IMR-90 (cell line): ENCODE data around the gene LMOD1. TPM values are rescaled to one million over a fixed set of nuclear protein-coding genes. Genes with fewer than 3 reads are reported as not detected.

Experiments used
- ATAC-seq: fragments of 200-7000 bp; cut with Tn5 transposase; 2 replicates; pipeline ENCODE4 v1.9.1; 2020; ENCODE audit warnings: low read depth, mild to moderate bottlenecking, moderate library complexity
- BruUV-seq: library from RNA; stranded (reverse); fragments of 400-500 nt; replicated peaks from 2 replicates; lab custom pipeline; 2021; lab: Mats Ljungman, UMichigan
- CTCF ChIA-PET: fragments of 300-600 bp; formaldehyde crosslinking; extraction: SDS; loops from one replicate; lab custom pipeline; 2021; ENCODE audit warnings: antibody characterized with exemption; lab: Yijun Ruan, JAX
- POLR2A ChIA-PET: fragments of 300-600 bp; sonication (Branson Sonifier 250); formaldehyde crosslinking; loops from one replicate; lab custom pipeline; 2022; ENCODE audit warnings: antibody characterized with exemption; ENCODE audit not compliant: unreplicated experiment; lab: Charles Lee
- DNase-seq: peaks from one replicate; pipeline ENCODE4 v3.0.0; 2013
- H2AFZ ChIP-seq: replicated peaks from 2 replicates; pipeline ENCODE3; 2013; ENCODE audit warnings: low read length, mild to moderate bottlenecking; ENCODE audit not compliant: poor library complexity
- H2AK5ac ChIP-seq: 2 replicates; pipeline ENCODE4 v1.6.1; 2013; ENCODE audit warnings: low read depth, low read length, inconsistent platforms
- H2AK9ac ChIP-seq: replicated peaks from 2 replicates; pipeline ENCODE3; 2013; ENCODE audit warnings: mild to moderate bottlenecking, low read depth, low read length, moderate library complexity; ENCODE audit not compliant: poor library complexity
- H2BK120ac ChIP-seq: 2 replicates; pipeline ENCODE4 v1.6.1; 2013; ENCODE audit warnings: low read depth, low read length, inconsistent platforms
- H2BK15ac ChIP-seq: 3 replicates; pipeline ENCODE4 v1.6.1; 2013; ENCODE audit warnings: low read depth, low read length, inconsistent platforms
- H2BK20ac ChIP-seq: 2 replicates; pipeline ENCODE4 v1.6.1; 2013; ENCODE audit warnings: low read depth, mild to moderate bottlenecking, inconsistent platforms, low read length, moderate library complexity
- H2BK5ac ChIP-seq: 2 replicates; pipeline ENCODE4 v1.6.1; 2013; ENCODE audit warnings: mild to moderate bottlenecking, low read depth, low read length, inconsistent platforms; ENCODE audit not compliant: poor library complexity, severe bottlenecking
- H3K14ac ChIP-seq: replicated peaks from 2 replicates; pipeline ENCODE4 v1.6.1; 2013; ENCODE audit warnings: low read depth, low read length, inconsistent platforms
- H3K18ac ChIP-seq: 2 replicates; pipeline ENCODE4 v1.6.1; 2013; ENCODE audit warnings: low read depth, low read length, control low read depth
- H3K23ac ChIP-seq: 2 replicates; pipeline ENCODE4 v1.6.1; 2013; ENCODE audit warnings: low read depth, low read length, inconsistent platforms
- H3K27ac ChIP-seq: 2 replicates; pipeline ENCODE4 v1.5.1; 2013; ENCODE audit warnings: mild to moderate bottlenecking, control low read depth, low read length; ENCODE audit not compliant: insufficient read depth
- H3K27me3 ChIP-seq: 2 replicates; pipeline ENCODE4 v1.6.1; 2013; ENCODE audit warnings: low read length; ENCODE audit not compliant: control insufficient read depth, insufficient read depth
- H3K36me3 ChIP-seq: 2 replicates; pipeline ENCODE4 v1.6.1; 2013; ENCODE audit warnings: low read length, mixed read lengths; ENCODE audit not compliant: control insufficient read depth, insufficient read depth
- H3K4ac ChIP-seq: 2 replicates; pipeline ENCODE4 v1.6.1; 2013; ENCODE audit warnings: low read depth, low read length, inconsistent platforms
- H3K4me1 ChIP-seq: 2 replicates; pipeline ENCODE4 v1.6.1; 2013; ENCODE audit warnings: low read length, mixed read lengths; ENCODE audit not compliant: control insufficient read depth, insufficient read depth
- H3K4me2 ChIP-seq: 2 replicates; pipeline ENCODE4 v1.6.1; 2013; ENCODE audit warnings: low read depth, mild to moderate bottlenecking, control low read depth, low read length, moderate library complexity
- H3K4me3 ChIP-seq: 2 replicates; pipeline ENCODE4 v1.5.1; 2013; ENCODE audit warnings: low read depth, mild to moderate bottlenecking, control low read depth, low read length, moderate library complexity; ENCODE audit not compliant: insufficient read depth
- H3K56ac ChIP-seq: 2 replicates; pipeline ENCODE4 v1.6.1; 2013; ENCODE audit warnings: low read length, inconsistent platforms; ENCODE audit not compliant: insufficient read depth; ENCODE audit errors: extremely low read depth
- H3K79me1 ChIP-seq, 2 experiments: 2 replicates each; pipeline ENCODE4 v1.6.1; 2013; ENCODE audit warnings: low read length in 2 of 2, inconsistent platforms in 1 of 2, low read depth in 1 of 2
- H3K9ac ChIP-seq: 2 replicates; pipeline ENCODE4 v1.6.1; 2013; ENCODE audit warnings: low read depth, low read length, control low read depth
- H3K9me1 ChIP-seq: 2 replicates; pipeline ENCODE4 v1.6.1; 2013; ENCODE audit warnings: low read length, inconsistent platforms; ENCODE audit not compliant: insufficient read depth
- H3K9me3 ChIP-seq: 2 replicates; pipeline ENCODE4 v1.6.1; 2013; ENCODE audit warnings: low read length; ENCODE audit not compliant: control insufficient read depth, insufficient read depth
- H4K20me1 ChIP-seq: 2 replicates; pipeline ENCODE4 v1.6.1; 2013; ENCODE audit warnings: low read length, inconsistent platforms; ENCODE audit not compliant: insufficient read depth
- H4K5ac ChIP-seq: 2 replicates; pipeline ENCODE4 v1.6.1; 2013; ENCODE audit warnings: mild to moderate bottlenecking, low read depth, low read length, control low read depth
- H4K8ac ChIP-seq, 2 experiments: 2 replicates each; pipeline ENCODE4 v1.6.1; 2013; ENCODE audit warnings: low read depth in 2 of 2, low read length in 2 of 2, control low read depth in 1 of 2, inconsistent platforms in 1 of 2
- H4K91ac ChIP-seq: 2 replicates; pipeline ENCODE4 v1.6.1; 2013; ENCODE audit warnings: low read depth, low read length, inconsistent platforms; ENCODE audit not compliant: insufficient read depth
- BHLHE40 ChIP-seq: fragments of 150-350 bp; IDR thresholded peaks from 2 replicates; pipeline ENCODE4 v1.6.1; 2016; ENCODE audit warnings: mild to moderate bottlenecking, low read depth, low read length
- CEBPB ChIP-seq: IDR thresholded peaks from 2 replicates; pipeline ENCODE4 v1.6.1; 2012; ENCODE audit warnings: low read depth, low read length, improper control_type of control experiment
- RAD21 ChIP-seq: IDR thresholded peaks from 2 replicates; pipeline ENCODE4 v1.6.1; 2012; ENCODE audit warnings: low read length, improper control_type of control experiment
- WGBS, 2 experiments: methylation state at CpG; one replicate each; pipeline versions ENCODE4 v1.1.5 to v1.1.7; 2013; ENCODE audit warnings: missing lambda C conversion rate in 2 of 2; ENCODE audit not compliant: insufficient read length in 1 of 2; ENCODE audit errors: extremely low coverage in 2 of 2; 5-methylcytosine and 5-hydroxymethylcytosine counted together
- dilution Hi-C: fragments of 300-500 bp; cut with HindIII; formaldehyde crosslinking; loops from one replicate; pipeline ENCODE4 v1.14.3; 2018; ENCODE audit warnings: low sequenced_read_pairs; ENCODE audit not compliant: unreplicated experiment
- in situ Hi-C: fragments of 300-500 bp; cut with MboI; formaldehyde crosslinking; loops from 3 replicates; pipeline ENCODE4 v1.14.3; 2019; ENCODE audit warnings: low sequenced_read_pairs, inconsistent platforms, mixed read lengths
- intact Hi-C: fragments of 100-400 bp; cut with micrococcal nuclease; formaldehyde crosslinking; loops from 2 replicates; pipeline ENCODE4 v1.10.0; 2022
- polyA plus RNA-seq, 3 experiments: library from polyadenylated mRNA; depleted of rRNA; stranded (reverse); fragments of >200 nt; gene quantifications; 2 replicates each; pipeline ENCODE4 v1.2.3, GENCODE V29; 2012; ENCODE audit warnings: low replicate concordance in 1 of 3
- total RNA-seq: library from RNA; depleted of rRNA; stranded (reverse); fragments of >200 nt; gene quantifications from 2 replicates; pipeline ENCODE4 v1.2.3, GENCODE V29; 2012

Gene LMOD1
- total and polyA plus RNA-seq, 2 of the 4 experiments (the other 2 are of a cell fraction) = 51.7 to 53.2 TPM

- H2BK20ac ChIP-seq = no peak overlapping the region
- H2AK5ac ChIP-seq = no peak overlapping the region
- WGBS, 2 experiments = no CpG with 5 or more reads among the region's 7 CpGs
- H3K27me3 ChIP-seq = no peaks in the 10 kb centered on the region
- H2BK15ac ChIP-seq = no peak overlapping the region
- no peak overlapping the region for H4K5ac ChIP-seq
- H3K36me3 ChIP-seq = peaks cover 26% of the 10 kb centered on the region
- in situ Hi-C loops = no loop called here
- H4K8ac ChIP-seq = no peak overlapping the region
- no peaks in the 10 kb centered on the region for H3K4me1 ChIP-seq
- H2BK5ac ChIP-seq = no peak overlapping the region
- H3K4me3 ChIP-seq = no peak overlapping the region
- H4K91ac ChIP-seq = no peak overlapping the region
- H3K56ac ChIP-seq = no peak overlapping the region
- dilution Hi-C loops = no loop called here
- BruUV-seq = no TSS peak
- no peak overlapping the region for H2BK120ac ChIP-seq
- H3K4me2 ChIP-seq = no peak overlapping the region
- no peak overlapping the region for H2AK9ac ChIP-seq
- no peaks in the 10 kb centered on the region for H4K20me1 ChIP-seq
- H3K9ac ChIP-seq = no peak overlapping the region
- no peak overlapping the region for H2AFZ ChIP-seq
- ChIA-PET CTCF (no interaction called here), POLR2A (no interaction called here)
- H3K23ac ChIP-seq = no peak overlapping the region
- no peak overlapping the region for H3K27ac ChIP-seq
- H3K9me1 ChIP-seq = no peaks in the 10 kb centered on the region
- ATAC-seq (no peak), DNase-seq (no peak)
- H3K79me1 ChIP-seq = peaks cover 4 to 9% of the 10 kb centered on the region in 2 experiments; a peak in 3 of 4 replicates
- intact Hi-C loops = no loop called here
- H3K18ac ChIP-seq = no peak overlapping the region
- H3K9me3 ChIP-seq = no peaks in the 10 kb centered on the region
- peak; percentile 89 for TF ChIP-seq CEBPB
- no peak for TF ChIP-seq RAD21
- TF ChIP-seq BHLHE40 = no peak
- H3K4ac ChIP-seq = no peak overlapping the region
- H3K14ac ChIP-seq = no peak overlapping the region
Measured at GRCh38 chr1:201861448-201861847, 84.9 kb downstream of the LMOD1 start.
